Stimulated activated naive CD4-positive, alpha-beta T cell treated with Interleukin-2 at 50 U/mL for 16 hours (primary cell): ENCODE measurements around the gene BTBD19.
A peak's percentile ranks its signal among the peaks of the same experiment; 100 is the strongest.
"Not testable (repeated sequence)": the region's sequence is repeated elsewhere in the genome, so short reads cannot be mapped to it uniquely, and the experiment has no call there.

Experiments used
- DNase-seq: peaks from one replicate; lab custom pipeline; 2025; lab: John Stamatoyannopoulos, UW

BTBD19 gene

DNA sequence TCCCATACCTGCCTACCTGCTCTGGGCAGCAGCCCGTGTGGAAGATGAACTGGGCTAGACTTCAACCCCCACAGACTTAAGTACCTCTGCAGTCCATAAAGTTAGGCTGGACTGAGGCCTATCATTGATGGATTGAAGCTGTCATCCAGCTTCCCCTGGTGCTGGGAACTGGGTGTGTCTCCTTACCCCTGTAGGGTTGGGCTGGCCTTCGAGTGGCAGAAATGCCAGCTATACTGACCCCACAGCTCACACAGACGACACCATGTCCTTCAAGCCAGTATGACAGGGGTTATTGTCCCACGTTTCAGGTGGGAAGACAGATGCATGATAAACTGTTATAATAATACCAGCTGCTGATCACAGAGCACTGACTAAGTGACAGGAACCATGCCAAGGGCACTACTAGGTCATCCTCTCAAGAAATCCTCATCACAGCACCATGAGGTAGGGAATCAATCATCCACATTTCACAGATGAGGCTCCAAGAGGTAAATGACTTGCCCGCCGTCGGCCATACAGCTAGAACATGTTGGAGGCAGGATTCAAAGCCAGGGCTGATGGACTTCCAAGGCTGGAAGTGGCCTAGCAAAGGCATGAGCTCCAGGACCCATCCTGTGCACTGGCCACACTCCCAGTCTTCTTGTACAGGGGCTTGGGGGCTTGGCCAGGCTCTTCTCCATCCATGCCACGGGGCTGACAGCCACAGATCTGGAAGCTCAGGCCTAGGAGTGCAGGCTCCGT is 20.0 kb upstream of the BTBD19 start, which contains the start of gene BEST4:
TSS of gene BEST4 (minus strand) at position 51 of the 741 bp plus-strand sequence. CDS start 465 bp downstream, outside the sequence.
- DNase-seq: no peak

DNA sequence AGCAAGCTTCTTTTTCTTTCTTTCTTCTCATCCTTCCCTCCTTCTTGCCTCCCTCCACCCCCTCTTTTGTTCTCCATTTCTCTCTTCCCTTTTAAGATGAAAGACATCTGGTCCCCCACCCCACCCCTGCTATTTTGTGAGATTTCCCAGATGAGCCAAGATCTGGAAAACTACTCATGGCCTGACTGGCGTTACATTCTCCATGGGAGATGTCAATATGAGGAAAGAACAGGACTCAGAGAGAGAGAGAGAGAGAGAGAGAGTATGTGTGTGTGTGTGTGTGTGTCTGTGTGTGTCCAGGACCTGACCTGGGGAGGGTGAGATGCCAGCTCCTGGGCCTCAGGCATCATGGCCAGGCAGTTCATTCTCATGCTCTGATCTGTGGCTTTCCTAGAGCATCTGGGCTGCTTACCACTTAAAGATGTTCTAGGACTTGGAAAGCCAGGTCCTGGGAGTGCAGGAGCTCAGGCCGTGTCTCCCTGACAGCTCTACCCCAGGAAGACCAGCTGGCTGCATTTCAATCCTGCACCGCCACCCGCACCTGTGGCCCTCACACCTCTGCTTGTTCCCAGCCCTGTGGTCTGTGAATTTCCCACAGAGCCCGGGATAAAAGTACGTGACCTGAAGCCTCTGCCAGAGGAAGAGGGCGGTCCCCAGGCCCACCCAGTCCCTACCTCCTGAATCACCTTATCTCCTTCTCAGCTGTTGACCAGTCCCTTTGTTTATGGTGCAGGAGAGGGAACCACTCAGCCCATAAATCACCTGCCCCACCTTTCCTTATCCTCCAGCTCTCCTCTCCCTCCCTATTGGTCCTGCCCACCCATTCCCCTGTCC is 17.1 kb upstream of the BTBD19 start:
- DNase-seq: no peak

DNA sequence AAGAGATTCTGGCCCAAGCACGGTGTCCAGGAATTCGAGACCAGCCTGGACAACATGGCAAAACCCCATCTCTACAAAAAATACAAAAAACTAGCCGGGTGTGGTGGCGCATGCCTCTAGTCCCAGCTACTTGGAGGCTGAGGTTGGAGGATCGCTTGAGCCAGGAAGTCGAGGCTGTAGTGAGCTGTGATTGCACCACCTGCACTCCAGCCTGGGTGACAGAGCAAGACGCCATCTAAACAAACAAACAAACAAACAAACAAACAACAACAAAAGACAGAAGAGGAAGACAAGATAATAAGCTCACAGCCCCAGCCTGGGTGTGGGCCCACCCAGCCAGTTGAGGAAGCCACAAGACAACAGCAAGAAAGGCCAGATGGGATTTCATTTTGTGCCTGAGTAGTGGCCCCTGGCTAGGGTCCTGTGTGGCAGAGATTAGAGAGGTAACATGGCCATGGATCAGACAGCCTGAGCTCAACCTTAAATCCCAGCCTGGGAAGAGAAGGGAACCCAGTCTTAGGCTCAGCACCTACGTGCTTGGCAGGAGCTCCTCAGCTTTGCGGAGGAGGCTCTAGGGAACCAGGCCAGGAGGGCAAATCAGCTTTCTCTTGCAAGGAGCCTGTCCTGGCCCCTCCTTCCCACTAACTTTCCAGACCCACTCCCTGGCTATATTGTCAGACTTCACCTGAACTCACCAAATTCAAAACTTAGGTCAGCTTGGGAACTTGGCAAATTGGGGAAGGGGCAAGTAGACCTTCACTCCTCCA is 15.4 kb upstream of the BTBD19 start:
- DNase-seq: no peak

DNA sequence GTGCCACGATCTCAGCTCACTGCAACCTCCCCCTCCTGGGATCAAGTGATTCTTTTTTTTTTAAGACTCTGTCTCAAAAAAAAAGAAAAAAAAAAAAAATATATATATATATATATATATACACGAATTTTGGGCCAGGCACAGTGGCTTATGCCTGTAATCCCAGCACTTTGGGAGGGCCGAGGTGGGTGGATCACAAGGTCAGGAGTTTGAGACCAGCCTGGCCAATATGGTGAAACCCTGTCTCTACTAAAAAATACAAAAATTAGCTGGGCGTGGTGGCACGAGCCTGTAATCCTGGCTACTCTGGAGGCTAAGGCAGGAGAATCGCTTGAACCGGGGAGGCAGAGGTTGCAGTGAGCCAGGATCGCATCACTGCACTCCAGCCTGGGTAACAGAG is 10.4 kb upstream of the BTBD19 start:
- not testable (repeated sequence) for DNase-seq

DNA sequence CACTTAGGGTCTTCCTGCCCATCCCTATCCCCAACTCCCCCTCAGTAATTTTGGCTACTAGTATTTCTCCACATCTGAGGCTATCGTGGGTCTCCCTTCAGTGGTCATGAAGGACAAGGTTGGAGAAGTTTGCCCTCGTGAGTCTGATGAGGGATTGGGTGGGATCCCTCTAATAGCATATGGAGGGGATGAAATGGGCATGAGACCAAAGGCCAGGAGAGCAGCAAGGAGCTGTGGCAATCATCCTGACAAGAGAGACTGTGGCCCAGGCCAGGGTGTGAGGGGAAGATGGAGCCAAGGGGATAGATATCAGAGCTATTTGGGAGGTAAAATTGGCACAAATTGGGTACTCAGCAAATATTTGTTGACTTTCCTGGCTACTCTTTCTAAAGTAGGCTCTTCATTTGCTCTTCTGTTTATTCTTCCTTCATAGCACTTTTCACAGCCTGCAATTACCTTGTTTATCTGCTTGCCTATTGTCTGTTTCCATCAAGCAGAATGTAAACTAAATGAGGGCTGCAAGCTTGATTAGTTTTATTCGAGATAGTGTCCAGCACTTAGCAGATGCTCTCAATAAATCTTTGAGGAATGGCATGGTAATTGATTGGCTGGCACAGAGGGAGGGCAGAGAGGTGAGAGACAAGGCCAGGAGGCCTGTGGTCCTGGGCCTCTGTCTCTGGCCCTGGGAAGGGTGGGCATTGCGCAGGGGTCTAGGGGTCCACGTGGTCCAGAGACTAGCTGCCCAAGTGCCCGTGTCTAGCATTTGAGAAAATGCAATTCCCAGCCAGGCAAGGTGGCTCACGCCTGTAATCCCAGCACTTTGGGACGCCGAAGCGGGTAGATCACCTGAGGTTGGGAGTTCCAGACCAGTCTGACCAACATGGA is 9.6 kb upstream of the BTBD19 start:
- no peak for DNase-seq

DNA sequence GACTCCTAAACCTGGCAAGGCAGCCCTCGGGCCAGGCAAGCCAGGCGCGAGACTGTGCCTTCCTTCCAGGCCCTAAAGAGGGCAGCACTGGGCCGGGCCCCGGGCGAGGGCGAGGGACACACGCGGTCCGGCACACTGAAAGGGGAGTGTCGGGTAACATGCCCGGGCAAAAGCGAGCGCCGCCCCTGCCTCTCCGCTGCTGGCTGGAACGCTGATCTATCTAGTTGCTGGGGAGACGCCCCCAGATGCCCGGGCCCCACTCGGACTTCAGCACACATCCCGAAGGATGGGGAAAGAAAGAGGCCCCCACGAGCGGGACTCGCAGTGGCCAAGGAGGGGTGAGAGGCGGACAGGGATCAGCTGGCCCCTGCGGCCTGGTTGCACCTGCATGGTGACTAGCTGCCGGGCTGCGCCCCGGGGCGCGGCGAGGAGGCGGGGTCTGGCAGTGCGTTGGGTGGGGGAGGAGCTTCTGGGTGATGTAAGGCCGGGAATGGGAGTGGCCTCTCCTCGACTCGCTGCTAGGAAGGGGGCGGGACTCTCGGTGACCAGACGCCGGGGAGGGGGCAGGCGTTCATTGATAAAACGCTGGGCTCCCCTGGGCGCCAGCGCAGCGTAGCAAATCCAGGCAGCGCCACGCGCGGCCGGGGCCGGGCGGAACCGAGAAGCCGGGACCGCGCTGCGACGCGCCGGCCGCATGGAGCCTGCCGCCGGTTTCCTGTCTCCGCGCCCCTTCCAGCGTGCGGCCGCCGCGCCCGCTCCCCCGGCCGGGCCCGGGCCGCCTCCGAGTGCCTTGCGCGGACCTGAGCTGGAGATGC is 8.3 kb upstream of the BTBD19 start, which contains the start of gene PLK3:
TSS of gene PLK3 (plus strand) at position 608 of the 815 bp plus-strand sequence. CDS start at position 695, 87 bp downstream.
- DNase-seq: peak; percentile 97

DNA sequence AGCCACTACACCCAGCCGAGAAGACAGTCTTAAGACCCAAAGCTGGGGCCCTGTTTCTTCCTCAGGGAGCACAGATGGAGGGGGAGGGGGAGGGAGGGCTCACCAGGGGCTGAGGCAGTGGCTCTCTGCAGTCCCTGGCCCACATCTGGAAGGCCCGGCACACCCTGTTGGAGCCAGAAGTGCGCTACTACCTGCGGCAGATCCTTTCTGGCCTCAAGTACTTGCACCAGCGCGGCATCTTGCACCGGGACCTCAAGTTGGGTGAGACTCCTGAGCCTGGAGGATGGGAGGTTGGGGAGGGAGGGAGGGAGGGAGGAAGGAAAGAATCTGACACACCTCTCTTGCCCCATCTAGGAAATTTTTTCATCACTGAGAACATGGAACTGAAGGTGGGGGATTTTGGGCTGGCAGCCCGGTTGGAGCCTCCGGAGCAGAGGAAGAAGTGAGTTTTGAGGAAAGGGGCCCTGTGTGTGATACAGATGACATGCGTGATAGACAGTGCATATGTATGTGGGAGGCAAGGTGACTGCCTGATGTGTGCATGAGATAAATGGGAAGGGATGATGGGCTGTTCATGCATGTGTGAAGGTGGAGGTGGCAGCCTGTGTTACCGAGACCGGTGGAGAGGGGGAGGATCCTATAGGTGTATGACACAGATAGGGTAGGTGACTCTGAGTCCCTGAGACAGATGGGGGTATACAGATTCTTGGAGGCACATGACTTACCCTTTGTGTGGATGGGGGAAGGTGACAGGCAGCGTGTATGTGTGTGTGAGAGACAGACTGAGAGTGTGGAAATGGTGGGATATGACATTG is 6.6 kb upstream of the BTBD19 start:
- DNase-seq: peak; percentile 52

DNA sequence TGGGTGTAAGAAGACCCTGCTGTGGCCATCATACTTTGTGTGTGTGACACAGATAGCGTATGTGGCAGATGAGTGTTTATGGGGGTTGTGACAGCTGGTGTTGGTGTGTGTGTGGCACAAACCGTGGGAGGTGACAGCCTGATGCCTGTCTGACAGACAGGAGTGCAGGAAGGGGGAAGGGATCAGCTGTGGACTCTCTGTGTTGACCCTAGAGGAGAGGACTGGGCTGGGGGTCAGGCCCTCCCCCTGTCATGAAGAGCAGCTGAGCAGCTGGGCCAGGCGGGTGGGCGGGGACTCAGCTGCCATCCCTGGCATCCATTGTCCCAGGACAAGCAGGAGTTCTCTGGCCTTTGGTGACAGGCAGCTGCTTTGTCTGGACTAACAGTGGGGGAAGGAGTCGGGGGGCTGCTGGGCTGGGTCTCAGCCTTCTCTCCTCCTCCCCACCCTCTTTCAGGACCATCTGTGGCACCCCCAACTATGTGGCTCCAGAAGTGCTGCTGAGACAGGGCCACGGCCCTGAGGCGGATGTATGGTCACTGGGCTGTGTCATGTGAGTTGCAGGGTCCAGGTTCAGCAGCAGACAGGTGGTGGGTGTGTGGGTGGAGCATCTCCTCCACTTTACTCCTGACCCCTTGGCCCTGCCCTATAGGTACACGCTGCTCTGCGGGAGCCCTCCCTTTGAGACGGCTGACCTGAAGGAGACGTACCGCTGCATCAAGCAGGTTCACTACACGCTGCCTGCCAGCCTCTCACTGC is 5.8 kb upstream of the BTBD19 start:
- DNase-seq: peak; percentile 44

DNA sequence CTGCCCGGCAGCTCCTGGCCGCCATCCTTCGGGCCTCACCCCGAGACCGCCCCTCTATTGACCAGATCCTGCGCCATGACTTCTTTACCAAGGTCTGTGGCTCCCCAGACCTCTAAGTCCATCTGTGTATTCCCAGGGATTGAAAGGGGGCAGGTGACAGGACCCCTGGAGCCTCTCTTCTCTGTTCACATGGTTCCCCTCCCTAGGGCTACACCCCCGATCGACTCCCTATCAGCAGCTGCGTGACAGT is 5.3 kb upstream of the BTBD19 start:
- no peak for DNase-seq

DNA sequence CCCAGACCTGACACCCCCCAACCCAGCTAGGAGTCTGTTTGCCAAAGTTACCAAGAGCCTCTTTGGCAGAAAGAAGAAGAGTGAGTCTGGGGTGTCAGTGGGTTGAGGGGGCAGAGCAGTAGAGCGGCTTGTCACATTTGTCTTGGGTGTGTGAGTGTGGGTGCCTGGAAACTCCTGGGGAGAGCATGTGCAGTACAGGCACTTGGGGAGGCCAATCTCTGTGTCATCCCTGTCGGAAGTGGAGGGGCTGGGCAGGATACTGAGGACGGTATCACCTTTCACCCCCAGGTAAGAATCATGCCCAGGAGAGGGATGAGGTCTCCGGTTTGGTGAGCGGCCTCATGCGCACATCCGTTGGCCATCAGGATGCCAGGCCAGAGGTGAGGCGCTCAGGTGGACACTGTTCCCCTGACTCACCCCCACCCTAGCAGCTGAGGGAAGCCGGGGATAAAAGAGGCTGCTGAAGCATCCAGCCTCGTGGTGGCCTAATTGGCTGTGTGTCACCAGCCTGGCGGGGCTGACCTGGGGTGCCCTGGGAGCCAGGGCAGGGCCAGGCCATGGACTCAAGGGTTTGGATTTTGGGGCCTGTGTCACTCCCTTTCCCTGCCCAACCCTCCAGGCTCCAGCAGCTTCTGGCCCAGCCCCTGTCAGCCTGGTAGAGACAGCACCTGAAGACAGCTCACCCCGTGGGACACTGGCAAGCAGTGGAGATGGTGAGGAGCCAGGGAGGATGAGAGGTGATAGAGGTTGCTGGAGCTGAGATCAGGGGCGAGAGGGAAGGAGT is 4.8 kb upstream of the BTBD19 start:
- DNase-seq: no peak

DNA sequence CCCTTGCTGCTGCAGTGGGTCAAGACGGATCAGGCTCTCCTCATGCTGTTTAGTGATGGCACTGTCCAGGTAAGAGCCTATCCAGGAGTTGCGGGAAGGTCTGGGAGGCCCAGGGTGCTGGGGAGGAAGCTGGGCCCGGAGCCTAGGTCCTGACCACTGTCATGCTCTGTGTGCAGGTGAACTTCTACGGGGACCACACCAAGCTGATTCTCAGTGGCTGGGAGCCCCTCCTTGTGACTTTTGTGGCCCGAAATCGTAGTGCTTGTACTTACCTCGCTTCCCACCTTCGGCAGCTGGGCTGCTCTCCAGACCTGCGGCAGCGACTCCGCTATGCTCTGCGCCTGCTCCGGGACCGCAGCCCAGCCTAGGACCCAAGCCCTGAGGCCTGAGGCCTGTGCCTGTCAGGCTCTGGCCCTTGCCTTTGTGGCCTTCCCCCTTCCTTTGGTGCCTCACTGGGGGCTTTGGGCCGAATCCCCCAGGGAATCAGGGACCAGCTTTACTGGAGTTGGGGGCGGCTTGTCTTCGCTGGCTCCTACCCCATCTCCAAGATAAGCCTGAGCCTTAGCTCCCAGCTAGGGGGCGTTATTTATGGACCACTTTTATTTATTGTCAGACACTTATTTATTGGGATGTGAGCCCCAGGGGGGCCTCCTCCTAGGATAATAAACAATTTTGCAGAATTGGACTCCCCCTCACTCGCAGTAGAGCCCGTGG is 2.9 kb upstream of the BTBD19 start:
- DNase-seq: no peak

DNA sequence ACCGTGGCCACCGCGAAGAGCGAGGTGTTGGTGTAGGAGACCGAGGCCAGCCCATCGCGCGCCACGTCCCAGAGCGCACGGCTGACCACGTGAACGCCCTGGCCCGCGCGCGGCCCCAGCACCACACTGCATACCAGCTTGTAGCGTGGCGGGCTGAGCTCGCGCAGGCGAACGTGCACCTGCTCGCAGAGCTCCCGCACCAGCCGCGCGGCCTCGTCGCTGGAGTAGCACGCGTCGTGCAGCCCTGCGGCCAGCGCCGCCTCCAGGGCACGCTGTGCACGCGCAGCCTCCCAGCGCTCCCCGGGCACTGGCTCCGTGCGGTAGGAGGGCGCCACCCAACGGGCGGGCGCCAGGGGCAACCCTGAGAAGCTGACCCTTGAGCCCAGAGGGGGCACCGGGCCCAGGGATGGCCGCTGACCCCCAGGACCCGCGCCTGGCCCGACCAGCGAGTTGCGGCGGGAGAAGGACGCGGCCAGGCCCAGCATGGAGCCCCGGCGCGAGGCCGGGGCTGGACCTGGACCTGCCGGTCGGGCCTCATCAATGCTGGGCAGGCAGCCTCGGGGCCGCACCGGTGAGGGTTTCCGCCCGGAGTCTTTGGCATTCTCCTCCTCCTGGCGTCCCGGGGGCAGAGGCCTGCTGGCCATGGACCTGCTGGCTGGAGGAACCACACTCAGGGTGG is 2.2 kb upstream of the BTBD19 start:
- no peak for DNase-seq

DNA sequence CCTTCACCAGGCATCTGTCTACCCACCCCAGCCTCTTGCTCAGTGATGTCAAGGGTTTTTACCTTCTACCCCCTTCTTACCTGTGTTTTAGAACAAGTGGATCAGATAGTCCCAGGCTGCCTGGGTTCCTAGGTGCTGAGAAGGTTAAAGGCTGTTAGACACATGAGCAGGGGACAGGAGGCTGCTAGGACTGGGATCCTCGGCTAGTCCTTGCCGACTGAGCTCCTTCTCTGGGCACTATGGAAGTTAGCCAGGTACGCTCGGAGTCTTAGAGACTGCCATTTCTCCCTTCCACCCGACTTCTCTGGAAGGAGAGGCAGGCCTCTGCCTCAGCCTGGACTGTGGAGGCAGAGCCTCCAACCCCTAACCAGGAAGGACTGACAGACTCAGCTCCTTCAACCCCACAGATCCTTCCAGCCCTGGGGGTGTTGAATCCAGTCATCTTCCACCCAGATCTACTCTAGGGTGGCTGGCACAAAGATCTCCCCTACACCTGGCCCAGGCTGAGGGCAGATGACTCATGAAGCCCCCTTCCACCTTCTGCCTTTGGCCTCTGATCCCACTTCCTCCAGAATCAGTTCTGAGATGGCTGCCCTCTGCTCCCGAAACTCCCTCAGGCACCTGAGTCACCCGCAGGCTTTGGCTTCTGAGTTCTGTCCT is 1.5 kb upstream of the BTBD19 start, which contains the start of gene DYNLT4:
TSS of gene DYNLT4 (minus strand) at position 648 of the 660 bp plus-strand sequence. CDS start 683 bp downstream, outside the sequence.
- no peak for DNase-seq

DNA sequence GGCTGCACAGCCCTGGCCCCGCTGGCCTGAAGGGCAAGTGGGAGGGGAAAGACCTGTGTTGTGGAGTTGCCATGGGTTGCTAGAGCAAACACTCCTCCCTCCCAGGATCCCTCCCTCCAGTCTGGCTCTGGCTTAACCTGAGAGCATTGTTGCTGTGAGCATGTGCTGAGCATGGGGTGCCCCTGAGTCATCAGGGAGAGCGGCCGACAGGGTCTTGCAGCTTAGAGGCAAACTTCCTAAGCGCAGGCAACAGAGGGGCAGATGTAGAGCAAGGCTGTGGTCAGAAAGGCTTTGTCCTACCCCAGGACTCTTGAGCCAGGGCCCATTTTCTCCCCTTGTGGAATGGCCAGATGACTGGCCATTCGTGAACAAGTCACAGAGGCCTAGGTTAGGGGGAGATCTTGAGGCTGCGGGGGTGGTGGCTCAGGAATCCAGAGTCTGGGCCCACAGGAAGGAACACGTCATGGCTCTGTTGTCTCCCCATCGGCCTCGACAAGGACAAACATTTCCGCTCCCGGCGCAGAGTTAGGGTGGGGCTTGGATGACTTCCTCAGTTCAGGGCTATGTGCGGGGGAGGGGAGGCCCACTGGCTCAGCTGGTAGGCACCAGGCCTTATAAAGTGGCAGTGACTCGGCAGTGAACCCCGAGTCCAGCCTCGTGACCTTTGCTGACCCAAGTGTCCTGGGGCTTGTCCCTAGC is 810 bp upstream of the BTBD19 start:
- DNase-seq: peak; percentile 85
